Measurements from ENCODE around the gene IFT20.

- TF ChIP-seq GATA3 (IDR thresholded peaks at IDR 0.05; ENCODE audit: low read depth, low read length) (no peak), GATA2 (IDR thresholded peaks at IDR 0.05; ENCODE audit: low read depth, low read length) (no peak)
These were observed 10.5 kb downstream of the IFT20 start for GRCh38 chr17:28324781-28325180.

Data from SH-SY5Y (cell line).